Tibial nerve (tissue), 4 donors: Measurements from ENCODE around the gene PRKG2.

Experiments used
- CTCF ChIP-seq, 5 experiments: fragments of 200-600 bp in 3 of 5; fragments of 450-650 bp in 2 of 5; sonication (generic) in 3 of 5; IDR thresholded peaks; one replicate each; pipeline ENCODE4 v1.5.1; 2016 to 2019; ENCODE audit warnings: antibody characterized with exemption in 5 of 5, mild to moderate bottlenecking in 3 of 5, moderate library complexity in 2 of 5
- EP300 ChIP-seq, 2 donors: sonication (generic); formaldehyde crosslinking; IDR thresholded peaks; one replicate each; pipeline ENCODE4 v1.6.1; 2017; ENCODE audit warnings: antibody characterized with exemption in 2 of 2, mild to moderate bottlenecking in 1 of 2
- POLR2A ChIP-seq, 2 donors: fragments of 450-650 bp; IDR thresholded peaks; one replicate each; pipeline ENCODE4 v1.6.1; 2017; ENCODE audit warnings: antibody characterized with exemption in 2 of 2, mild to moderate bottlenecking in 2 of 2, moderate library complexity in 2 of 2

GRCh38 chr4:81135501-81135900 is 79.5 kb downstream of the PRKG2 start:
- TF ChIP-seq EP300 (IDR thresholded peaks at IDR 0.05), result no peak
- TF ChIP-seq CTCF (IDR thresholded peaks at IDR 0.05), result no peak
- no peak for TF ChIP-seq POLR2A (IDR thresholded peaks at IDR 0.05)
